NCI-H2107 (cell line): ENCODE measurements around the gene PPP1R12B.
"Not testable (repeated sequence)": the region's sequence is repeated elsewhere in the genome, so short reads cannot be mapped to it uniquely, and the experiment has no call there.

Experiments
- DNase-seq: peaks from one replicate; lab custom pipeline; 2025; lab: John Stamatoyannopoulos, UW

The PPP1R12B gene

DNA sequence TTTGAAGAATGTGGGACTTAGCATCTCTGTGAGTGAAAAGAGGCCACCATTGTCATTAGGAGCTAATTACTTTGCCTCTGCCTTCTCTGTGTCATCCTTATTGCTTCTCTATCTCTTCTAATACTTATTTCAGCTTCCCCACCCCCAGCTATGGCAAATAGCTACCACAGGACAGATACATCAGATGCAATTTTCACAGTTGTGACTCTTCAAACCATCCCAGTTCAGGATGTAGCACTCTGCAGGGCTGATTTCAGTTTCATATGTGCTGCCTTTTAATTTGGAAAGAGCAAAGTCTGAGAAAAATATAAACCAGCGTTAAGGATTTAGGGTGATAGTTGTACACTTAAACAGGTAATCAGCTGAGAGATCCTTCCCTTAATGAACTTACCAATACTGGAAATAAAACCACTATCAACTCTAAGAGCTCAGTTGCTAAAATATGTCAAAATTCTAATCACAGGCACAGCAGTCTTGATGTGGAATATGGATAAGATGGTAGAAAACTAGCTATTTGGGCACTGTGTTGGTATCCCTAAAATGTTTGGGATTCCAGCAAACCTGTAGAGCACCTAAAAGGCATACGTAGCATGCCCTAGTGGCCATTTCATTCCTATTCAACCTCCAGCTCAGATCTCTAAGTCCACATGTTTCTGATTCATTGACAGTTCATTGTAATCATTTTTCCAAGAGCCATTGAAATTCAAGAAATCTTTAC, 213.4 kb downstream of the PPP1R12B start:
- DNase-seq, result no peak

GRCh38 chr1:202562444-202563060, 214.1 kb downstream of the PPP1R12B start:
- DNase-seq, result no peak

- no peak for DNase-seq
Measured at GRCh38 chr1:202563818-202564217, 215.3 kb downstream of the PPP1R12B start.

DNA sequence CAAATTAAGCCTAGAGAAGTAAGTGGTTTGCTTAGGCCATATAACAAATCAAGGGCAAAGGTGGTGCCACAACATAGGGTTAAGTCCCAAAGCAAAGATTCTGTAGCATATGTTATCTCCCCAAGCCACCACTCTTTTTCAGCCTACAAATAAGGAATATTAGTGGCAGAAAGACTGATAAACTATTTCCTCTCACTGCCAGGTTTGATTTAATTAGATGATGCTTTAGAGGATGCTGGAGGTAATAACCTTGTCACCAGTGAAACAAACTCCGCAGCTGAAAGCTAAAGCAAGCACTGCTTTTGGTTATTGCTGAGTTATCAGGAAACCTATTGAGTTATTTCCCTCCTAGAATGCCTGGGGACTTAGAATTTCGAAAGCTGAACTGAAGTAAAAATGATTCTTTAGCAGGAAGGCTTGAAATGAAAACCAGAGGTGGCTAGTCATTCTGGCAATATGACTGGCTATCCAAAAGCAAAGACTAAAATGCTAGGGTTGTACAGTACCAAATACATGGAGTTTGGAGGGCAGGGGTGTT, 216.5 kb downstream of the PPP1R12B start:
- DNase-seq, result no peak

DNA sequence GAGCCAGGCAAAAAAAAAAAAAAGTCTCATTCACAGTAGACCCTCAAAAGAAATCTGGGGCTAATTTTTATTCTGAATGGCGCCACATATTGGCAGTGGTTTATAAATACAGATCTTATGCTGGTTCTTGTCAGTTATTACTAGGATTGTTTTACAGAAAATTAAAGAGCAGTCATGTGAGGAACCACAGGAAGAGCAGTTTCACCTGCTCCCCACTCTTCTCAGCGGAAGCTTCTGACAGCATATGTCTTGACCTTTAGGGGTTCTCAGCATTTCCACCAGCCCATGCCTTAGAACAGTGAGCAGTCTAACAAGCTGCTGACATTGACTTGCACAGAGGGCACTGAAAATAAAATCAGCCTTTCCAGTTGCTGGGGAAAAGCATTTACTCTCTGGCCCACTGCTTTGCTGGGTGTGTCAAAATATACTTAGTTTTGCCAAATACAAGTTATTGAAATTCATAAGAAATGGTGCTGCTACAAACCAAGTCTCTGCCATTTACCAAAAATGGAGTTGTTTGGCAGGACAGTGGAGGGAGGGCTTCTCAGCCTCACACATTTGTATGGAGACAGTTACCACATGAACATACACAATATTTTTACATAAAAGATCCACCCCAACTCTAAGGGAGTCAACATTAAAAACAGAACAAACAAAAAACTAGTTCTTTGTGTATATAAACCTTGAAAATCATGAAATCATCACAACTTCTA, 217.5 kb downstream of the PPP1R12B start:
- no peak for DNase-seq

GRCh38 chr1:202567738-202568137, 219.2 kb downstream of the PPP1R12B start:
- DNase-seq, result no peak

DNA sequence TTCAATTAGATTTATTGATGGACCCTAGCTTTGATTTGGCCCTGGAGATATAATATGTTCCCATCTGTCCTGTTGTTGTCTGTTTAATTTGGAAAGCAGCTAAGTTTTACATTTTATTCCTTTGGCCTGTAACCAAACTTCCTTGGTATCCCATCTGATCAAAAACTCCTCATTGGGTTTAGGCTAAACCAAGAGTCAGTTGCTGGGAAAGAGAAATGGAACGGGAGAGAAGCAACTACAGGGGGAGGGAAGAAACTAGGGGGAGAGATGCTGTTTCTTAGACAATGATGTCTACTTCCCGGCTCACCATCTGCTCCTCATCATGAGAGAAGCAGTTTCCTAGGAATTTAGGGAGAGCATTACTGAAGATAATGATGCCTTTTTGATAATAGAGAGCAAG, 219.9 kb downstream of the PPP1R12B start:
- no peak for DNase-seq

DNA sequence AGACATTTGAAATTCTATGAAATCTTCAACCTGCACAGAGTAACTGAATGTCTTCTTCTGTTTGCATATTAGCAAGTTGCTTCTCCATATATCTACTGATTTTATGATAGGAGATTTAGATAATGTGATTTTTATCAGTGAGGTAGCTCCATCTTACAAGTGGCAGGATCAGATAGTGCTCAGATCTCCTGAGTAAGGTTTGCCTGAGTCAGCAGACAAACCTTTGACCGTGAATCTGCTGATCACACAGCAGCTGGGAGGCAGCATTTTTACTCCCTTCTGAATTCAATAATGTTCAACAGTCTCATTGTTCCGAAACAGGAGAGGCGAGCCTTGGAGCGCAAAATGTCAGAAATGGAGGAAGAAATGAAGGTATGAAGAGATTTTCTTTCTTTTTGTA, 220.3 kb downstream of the PPP1R12B start:
- DNase-seq, result no peak

GRCh38 chr1:202569393-202570322, 221.2 kb downstream of the PPP1R12B start:
- no peak for DNase-seq

- DNase-seq, result peak; percentile 16
Measured at GRCh38 chr1:202571719-202572339, 223.3 kb downstream of the PPP1R12B start.

DNA sequence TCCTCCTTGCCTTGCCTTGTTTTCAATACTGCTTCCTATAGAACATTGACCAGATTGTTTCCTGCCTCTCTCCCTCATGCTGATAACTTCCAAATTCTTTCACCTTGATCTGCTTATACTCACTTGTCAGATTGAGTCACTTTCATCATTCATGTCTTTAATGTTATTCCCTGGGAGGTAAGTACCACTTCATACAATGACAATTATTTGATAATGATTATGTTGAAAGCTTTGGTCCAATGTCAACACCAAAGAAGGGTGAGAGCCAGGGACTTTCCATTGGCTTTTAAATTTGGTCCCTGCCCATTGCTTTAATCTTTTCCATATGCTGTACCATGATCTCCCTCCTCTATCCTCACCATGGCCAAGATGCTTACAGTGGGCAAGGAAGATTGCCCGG, 224.4 kb downstream of the PPP1R12B start:
- no peak for DNase-seq

DNA sequence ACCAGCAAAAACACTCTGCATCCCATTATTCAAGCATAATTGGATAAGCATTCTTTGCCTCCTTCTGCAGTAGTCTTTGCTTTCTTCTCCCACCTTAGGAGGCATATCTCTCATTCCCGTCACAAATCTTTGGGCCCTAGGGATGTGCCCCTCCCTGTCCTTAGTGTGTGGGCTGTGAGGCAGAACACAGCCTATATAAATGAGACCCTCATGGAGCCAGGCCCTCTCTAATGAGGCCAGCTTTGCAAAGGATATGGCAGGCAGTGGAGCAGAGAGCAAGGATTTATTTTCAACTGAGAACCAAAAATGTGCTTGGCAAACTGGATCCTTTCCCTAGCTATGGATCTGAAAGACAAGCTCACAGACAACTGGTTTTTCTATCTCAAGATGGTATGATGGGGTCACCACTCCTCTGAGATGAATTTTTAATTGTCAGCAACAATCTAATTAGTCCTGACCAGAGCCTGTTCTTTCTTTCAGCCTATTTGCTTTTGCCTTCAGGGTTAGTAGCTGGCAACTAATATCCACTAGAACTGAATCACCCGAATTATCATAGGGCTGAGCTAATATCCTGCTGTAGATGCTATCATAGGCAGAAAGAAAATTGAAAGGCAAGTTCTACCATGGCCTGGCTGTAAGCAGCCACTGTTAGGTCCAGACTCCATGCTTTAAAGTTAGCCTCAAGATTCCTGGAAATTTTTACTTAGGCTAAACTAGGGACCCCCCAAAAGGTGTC, 227.6 kb downstream of the PPP1R12B start:
- DNase-seq, result no peak

DNA sequence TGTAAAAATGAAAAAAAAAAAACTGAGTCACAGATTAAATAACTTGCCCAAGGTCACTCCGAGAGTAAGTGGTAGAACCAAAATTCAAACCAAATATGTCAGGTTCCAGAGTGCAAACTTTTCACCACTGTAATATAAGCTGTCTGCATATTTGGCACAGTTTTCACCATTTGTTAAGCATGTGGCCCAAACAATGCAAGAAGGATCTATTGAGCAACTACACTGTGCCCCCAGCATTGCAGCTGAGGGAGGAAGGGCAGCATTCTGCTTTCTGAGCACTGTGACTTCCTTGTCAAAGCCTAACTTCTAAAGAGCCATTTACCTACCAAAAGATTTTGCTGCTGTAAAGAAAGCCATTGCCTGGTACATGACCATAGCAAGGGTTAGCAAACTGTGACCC, 228.3 kb downstream of the PPP1R12B start:
- no peak for DNase-seq

GRCh38 chr1:202577381-202577780, 228.9 kb downstream of the PPP1R12B start:
- no peak for DNase-seq

DNA sequence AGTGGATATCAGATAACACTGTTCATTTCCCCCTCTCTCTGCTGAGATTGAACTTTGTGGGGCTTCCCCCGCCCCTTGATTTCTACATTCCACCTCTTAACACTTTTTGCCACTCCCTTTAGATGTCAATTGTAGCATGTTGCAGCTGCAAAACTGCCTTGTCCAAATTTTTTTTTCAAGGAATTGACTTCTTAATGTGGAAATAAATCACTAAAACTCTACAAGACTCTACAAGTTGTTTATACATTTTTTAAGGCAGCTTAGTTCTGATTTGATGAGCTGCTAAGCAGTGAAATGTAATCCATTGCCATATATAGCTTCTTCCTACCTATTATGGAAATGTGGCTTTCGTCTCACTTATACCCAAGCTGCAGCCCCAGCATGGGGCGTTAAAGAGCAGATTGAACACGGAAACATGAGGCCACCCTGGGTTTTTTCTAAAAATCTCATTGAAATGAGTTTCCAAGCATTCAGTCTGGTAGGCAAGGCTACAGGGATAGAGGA, 229.6 kb downstream of the PPP1R12B start:
- no peak for DNase-seq

- no peak for DNase-seq
Measured at GRCh38 chr1:202578565-202578964, 230.1 kb downstream of the PPP1R12B start.

- DNase-seq, result no peak
Measured at GRCh38 chr1:202579806-202580205, 231.3 kb downstream of the PPP1R12B start.

DNA sequence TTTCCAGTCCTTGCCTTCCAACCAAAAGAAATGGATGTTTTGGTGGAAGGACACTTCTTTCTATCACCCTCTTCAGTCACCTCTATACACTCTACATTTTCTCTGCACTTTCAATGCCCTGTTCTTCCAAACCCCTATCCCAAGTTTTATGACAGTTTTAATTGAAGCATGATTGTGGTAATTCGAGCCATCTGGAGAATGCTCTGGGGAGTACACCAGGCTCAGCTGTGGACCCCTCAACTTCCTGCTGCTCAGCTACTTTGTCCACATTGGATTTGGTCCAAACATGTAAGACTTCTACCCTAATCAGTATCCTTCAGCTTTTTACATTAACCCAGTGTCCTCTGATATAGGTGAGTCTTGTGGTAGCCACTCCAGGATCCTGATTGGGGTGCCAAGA, 232.1 kb downstream of the PPP1R12B start:
- DNase-seq, result no peak

- not testable (repeated sequence) for DNase-seq
Measured at GRCh38 chr1:202582350-202582749, 233.9 kb downstream of the PPP1R12B start.
